Sigmoid colon (tissue), 7 donors: ENCODE data around the gene CSNK1D. TPM values are rescaled to one million over a fixed set of nuclear protein-coding genes. Genes with fewer than 3 reads are reported as not detected.
"Not testable (repeated sequence)": the region's sequence is repeated elsewhere in the genome, so short reads cannot be mapped to it uniquely, and the experiment has no call there.

Experiments
- DNase-seq: peaks from one replicate; pipeline ENCODE4 v3.0.0-alpha.2; 2019
- H3K27ac ChIP-seq, 4 donors: fragments of 200-600 bp; sonication (generic); one replicate each; pipeline ENCODE4 v1.5.1; 2016 to 2019; ENCODE audit warnings: mild to moderate bottlenecking in 1 of 4
- H3K27me3 ChIP-seq, 3 donors: fragments of 200-600 bp; sonication (generic); one replicate each; pipeline ENCODE4 v1.5.1; 2019; ENCODE audit warnings: mild to moderate bottlenecking in 1 of 3
- H3K36me3 ChIP-seq, 4 donors: fragments of 200-600 bp; sonication (generic); one replicate each; pipeline ENCODE4 v1.5.1; 2016 to 2019
- H3K4me1 ChIP-seq, 4 donors: fragments of 200-600 bp; sonication (generic); one replicate each; pipeline ENCODE4 v1.5.1; 2017 to 2019
- H3K4me3 ChIP-seq, 4 donors: fragments of 200-600 bp; sonication (generic); one replicate each; pipeline ENCODE4 v1.5.1; 2017 to 2019; ENCODE audit warnings: mild to moderate bottlenecking in 2 of 4, moderate library complexity in 1 of 4
- H3K9me3 ChIP-seq, 4 donors: fragments of 200-600 bp in 3 of 4; sonication (generic) in 3 of 4; one replicate each; pipeline versions ENCODE4 v1.5.1 to v1.6.1; 2013 to 2019
- CTCF ChIP-seq, 4 experiments: fragments of 450-650 bp in 3 of 4; fragments of 200-600 bp in 1 of 4; IDR thresholded peaks; one replicate each; pipeline ENCODE4 v1.5.1; 2016 to 2019; ENCODE audit warnings: antibody characterized with exemption in 4 of 4, mild to moderate bottlenecking in 3 of 4, moderate library complexity in 2 of 4
- EP300 ChIP-seq, 4 donors: sonication (generic); formaldehyde crosslinking; IDR thresholded peaks; one replicate each; pipeline ENCODE4 v1.6.1; 2017; ENCODE audit warnings: antibody characterized with exemption in 4 of 4
- POLR2A ChIP-seq, 2 donors: fragments of 450-650 bp; IDR thresholded peaks; one replicate each; pipeline ENCODE4 v1.6.1; 2016; ENCODE audit warnings: antibody characterized with exemption in 2 of 2, mild to moderate bottlenecking in 2 of 2, moderate library complexity in 2 of 2
- POLR2AphosphoS5 ChIP-seq, 4 donors: sonication (generic); formaldehyde crosslinking; IDR thresholded peaks; one replicate each; pipeline ENCODE4 v1.6.1; 2017; ENCODE audit warnings: antibody characterized with exemption in 4 of 4
- WGBS, 2 donors: extraction: QIAGEN DNeasy Blood & Tissue Kit; methylation state at CpG; one replicate each; pipeline ENCODE4 v1.1.7; 2013; 5-methylcytosine and 5-hydroxymethylcytosine counted together
- intact Hi-C: fragments of 100-400 bp; cut with DNase I; formaldehyde crosslinking; loops from one replicate; pipeline ENCODE4 v1.15.1; 2023
- polyA plus RNA-seq, 3 donors: library from polyadenylated mRNA; stranded (reverse); fragments of 200-250 nt; gene quantifications; one replicate each; pipeline ENCODE4 v1.2.3, GENCODE V29; 2013
- total RNA-seq, 4 donors: library from RNA; depleted of rRNA; stranded (reverse); fragments of >200 nt; gene quantifications; one replicate each; pipeline ENCODE4 v1.1.0, GENCODE V29; 2016
- donor health status: healthy with polysubstance abuse.
- donor health status: Bipolar disorder and iron deficiency.
- donor health status: healthy.

CSNK1D gene
- total and polyA plus RNA-seq, 7 donors, result 45.1 to 142 (median 55.9) TPM

- DNase-seq, result no peak
- Histone ChIP-seq H3K4me3 (no peak overlapping the region), H3K9me3 (no peaks in the 10 kb centered on the region), H3K36me3 (peaks cover 37 to 94% (median 54%) of the 10 kb centered on the region in 4 donors), H3K4me1 (peaks cover 0 to 14% (median 10%) of the 10 kb centered on the region in 4 donors), H3K27me3 (no peaks in the 10 kb centered on the region), H3K27ac (peak overlapping the region in 1 of 4 donors; percentile 17)
- intact Hi-C loops, result no loop called here
- WGBS, 2 donors, result 89 to 93% methylated on average over 15 of the region's 15 CpGs
- TF ChIP-seq EP300 (IDR thresholded peaks at IDR 0.05), result no peak
- TF ChIP-seq CTCF (IDR thresholded peaks at IDR 0.05), result no peak
- TF ChIP-seq POLR2A (IDR thresholded peaks at IDR 0.05), result no peak
- TF ChIP-seq POLR2AphosphoS5 (IDR thresholded peaks at IDR 0.05), result no peak
Observed at GRCh38 chr17:82255402-82255972, 18.0 kb downstream of the CSNK1D start.

- H3K27ac ChIP-seq, H3K4me3 ChIP-seq, H3K27me3 ChIP-seq, H3K9me3 ChIP-seq, DNase-seq, intact Hi-C loops: not testable (repeated sequence)
- Histone ChIP-seq H3K4me1 (peaks cover 0 to 21% (median 17%) of the 10 kb centered on the region in 4 donors), H3K36me3 (peaks cover 45 to 94% (median 55%) of the 10 kb centered on the region in 4 donors)
- 98 to 99% methylated on average over 33 of the region's 33 CpGs for WGBS, 2 donors
Observed at GRCh38 chr17:82254746-82255145, 18.8 kb downstream of the CSNK1D start.

- H3K4me3 ChIP-seq, DNase-seq, H3K9me3 ChIP-seq, H3K27ac ChIP-seq, H3K27me3 ChIP-seq, intact Hi-C loops: not testable (repeated sequence)
- Histone ChIP-seq H3K36me3 (peaks cover 51 to 94% (median 61%) of the 10 kb centered on the region in 4 donors), H3K4me1 (peaks cover 0 to 21% (median 17%) of the 10 kb centered on the region in 4 donors)
- WGBS, 2 donors, result 97 to 98% methylated on average over 39 of the region's 39 CpGs
Observed at GRCh38 chr17:82254096-82254495, 19.4 kb downstream of the CSNK1D start.

- no peak for DNase-seq
Observed at GRCh38 chr17:82253179-82253544, 20.3 kb downstream of the CSNK1D start.

GRCh38 chr17:82252511-82253178 is 20.9 kb downstream of the CSNK1D start:
- peaks cover 62 to 94% (median 75%) of the 10 kb centered on the region in 4 donors for H3K36me3 ChIP-seq
- intact Hi-C loops, result no loop called here
- DNase-seq, result no peak

More at GRCh38 chr17:82253179-82253544, 20.3 kb downstream of the CSNK1D start:
- TF ChIP-seq EP300 (IDR thresholded peaks at IDR 0.05), result no peak
- no peak for TF ChIP-seq POLR2AphosphoS5 (IDR thresholded peaks at IDR 0.05)
- TF ChIP-seq POLR2A (IDR thresholded peaks at IDR 0.05), result no peak
- no peak for TF ChIP-seq CTCF (IDR thresholded peaks at IDR 0.05)
- Histone ChIP-seq H3K27ac (peak overlapping the region in 1 of 4 donors; percentile 17), H3K36me3 (peaks cover 61 to 94% (median 70%) of the 10 kb centered on the region in 4 donors), H3K4me3 (no peak overlapping the region), H3K9me3 (no peaks in the 10 kb centered on the region), H3K4me1 (peaks cover 0 to 25% (median 21%) of the 10 kb centered on the region in 4 donors), H3K27me3 (no peaks in the 10 kb centered on the region)
- intact Hi-C loops, result no loop called here
- WGBS, 2 donors, result 96 to 97% methylated on average over 12 of the region's 12 CpGs

More at GRCh38 chr17:82252511-82253178, 20.9 kb downstream of the CSNK1D start:
- TF ChIP-seq POLR2AphosphoS5 (IDR thresholded peaks at IDR 0.05), result no peak
- no peak for TF ChIP-seq POLR2A (IDR thresholded peaks at IDR 0.05)
- no peak for TF ChIP-seq EP300 (IDR thresholded peaks at IDR 0.05)
- no peak for TF ChIP-seq CTCF (IDR thresholded peaks at IDR 0.05)
- Histone ChIP-seq H3K4me3 (no peak overlapping the region), H3K9me3 (no peaks in the 10 kb centered on the region), H3K4me1 (peaks cover 0 to 28% (median 25%) of the 10 kb centered on the region in 4 donors), H3K27ac (peak overlapping the region in 3 of 4 donors; percentile 1 to 51 (median 29)), H3K27me3 (no peaks in the 10 kb centered on the region)
- WGBS, 2 donors, result 95 to 97% methylated on average over 28 of the region's 28 CpGs
